ENCODE results near the gene HSPA12A. TPM values are rescaled to one million over a fixed set of nuclear protein-coding genes. Genes with fewer than 3 reads are reported as not detected.

HSPA12A gene
- total RNA-seq, 4 donors from 2014 or later, result 2.6 to 15.7 (median 6.8) TPM

DNA sequence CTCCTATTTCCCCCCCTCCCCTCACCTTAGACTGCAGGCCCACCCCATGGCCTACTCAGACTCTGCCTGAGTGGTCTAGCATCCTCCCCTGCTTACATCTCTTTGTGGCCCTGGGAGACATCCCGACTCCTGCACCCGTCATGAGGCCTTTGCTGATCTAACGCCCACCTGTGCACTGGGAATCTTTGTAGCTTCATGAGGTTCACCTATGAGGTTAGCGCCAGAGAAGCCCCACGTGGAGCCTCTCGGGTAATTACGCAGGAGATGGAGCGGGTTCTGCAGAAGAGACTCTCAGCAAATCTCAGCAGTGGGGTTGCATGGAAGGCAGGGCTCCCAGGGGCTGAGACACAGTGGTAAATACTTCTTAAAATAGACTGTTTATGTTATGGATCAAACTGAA lies 43.5 kb upstream of the HSPA12A start:
- H3K4me1 ChIP-seq, result no peaks in the 10 kb centered on the region
- H3K36me3 ChIP-seq, result no peaks in the 10 kb centered on the region
- TF ChIP-seq, protein P1, sequence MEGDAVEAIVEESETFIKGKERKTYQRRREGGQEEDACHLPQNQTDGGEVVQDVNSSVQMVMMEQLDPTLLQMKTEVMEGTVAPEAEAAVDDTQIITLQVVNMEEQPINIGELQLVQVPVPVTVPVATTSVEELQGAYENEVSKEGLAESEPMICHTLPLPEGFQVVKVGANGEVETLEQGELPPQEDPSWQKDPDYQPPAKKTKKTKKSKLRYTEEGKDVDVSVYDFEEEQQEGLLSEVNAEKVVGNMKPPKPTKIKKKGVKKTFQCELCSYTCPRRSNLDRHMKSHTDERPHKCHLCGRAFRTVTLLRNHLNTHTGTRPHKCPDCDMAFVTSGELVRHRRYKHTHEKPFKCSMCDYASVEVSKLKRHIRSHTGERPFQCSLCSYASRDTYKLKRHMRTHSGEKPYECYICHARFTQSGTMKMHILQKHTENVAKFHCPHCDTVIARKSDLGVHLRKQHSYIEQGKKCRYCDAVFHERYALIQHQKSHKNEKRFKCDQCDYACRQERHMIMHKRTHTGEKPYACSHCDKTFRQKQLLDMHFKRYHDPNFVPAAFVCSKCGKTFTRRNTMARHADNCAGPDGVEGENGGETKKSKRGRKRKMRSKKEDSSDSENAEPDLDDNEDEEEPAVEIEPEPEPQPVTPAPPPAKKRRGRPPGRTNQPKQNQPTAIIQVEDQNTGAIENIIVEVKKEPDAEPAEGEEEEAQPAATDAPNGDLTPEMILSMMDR (IDR thresholded peaks at IDR 0.05), result no peak
- no peak for TF ChIP-seq POLR2A (IDR thresholded peaks at IDR 0.05)
- H3K9me3 ChIP-seq, result no peaks in the 10 kb centered on the region
- DNase-seq, result no peak
- H3K27me3 ChIP-seq, result no peaks in the 10 kb centered on the region
- H3K4me3 ChIP-seq, result no peak overlapping the region
- no peak overlapping the region for H3K27ac ChIP-seq

DNA sequence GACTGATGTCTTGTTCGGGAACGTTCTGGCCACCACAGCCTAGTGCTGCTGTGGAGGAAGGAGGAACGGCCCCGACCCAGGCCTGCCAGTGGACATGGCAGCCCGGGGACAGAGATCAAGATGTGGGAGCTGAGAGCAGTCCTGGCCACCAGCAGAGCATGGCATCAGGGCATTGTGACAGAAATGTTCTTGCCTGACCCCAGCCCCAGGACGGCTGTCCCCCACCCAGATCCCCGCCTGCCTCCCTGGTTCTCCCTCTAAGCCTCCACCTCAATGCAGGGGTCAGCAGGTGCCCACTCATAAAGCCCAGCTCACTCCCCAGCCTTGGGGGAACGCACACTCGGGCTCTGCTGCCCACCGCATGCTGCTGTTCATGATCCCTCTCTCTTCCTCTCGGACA lies 42.9 kb upstream of the HSPA12A start:
- DNase-seq, result no peak
- Histone ChIP-seq H3K4me1 (no peaks in the 10 kb centered on the region), H3K27ac (no peak overlapping the region), H3K4me3 (no peak overlapping the region), H3K36me3 (no peaks in the 10 kb centered on the region), H3K9me3 (no peaks in the 10 kb centered on the region), H3K27me3 (no peaks in the 10 kb centered on the region)
- TF ChIP-seq POLR2A (IDR thresholded peaks at IDR 0.05), result no peak

DNA sequence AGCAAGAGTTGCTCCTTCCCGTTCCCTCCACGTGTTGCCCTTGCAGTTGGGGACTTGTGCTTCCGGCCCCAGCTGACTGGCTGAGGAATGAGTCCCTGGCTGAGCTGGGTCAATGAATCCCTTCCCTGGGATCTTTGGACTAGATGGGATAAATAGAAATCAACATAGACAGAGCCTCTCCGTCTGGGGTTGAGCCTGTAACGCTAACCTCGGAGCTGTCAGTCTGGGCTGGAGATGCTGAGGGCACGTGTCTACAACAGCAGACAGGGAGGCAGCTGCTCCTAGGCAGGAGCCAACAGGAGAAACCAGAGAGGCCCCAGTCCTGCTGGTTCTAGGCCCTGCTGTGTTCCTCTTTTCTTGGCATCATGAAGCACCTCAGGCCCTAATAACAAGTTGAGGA lies 42.3 kb upstream of the HSPA12A start:
- Histone ChIP-seq H3K4me1 (no peaks in the 10 kb centered on the region), H3K4me3 (no peak overlapping the region), H3K27me3 (no peaks in the 10 kb centered on the region), H3K27ac (no peak overlapping the region), H3K36me3 (no peaks in the 10 kb centered on the region), H3K9me3 (no peaks in the 10 kb centered on the region)
- no peak for DNase-seq
- TF ChIP-seq POLR2A (IDR thresholded peaks at IDR 0.05), result no peak
- TF ChIP-seq, protein P1 (IDR thresholded peaks at IDR 0.05), result no peak

DNA sequence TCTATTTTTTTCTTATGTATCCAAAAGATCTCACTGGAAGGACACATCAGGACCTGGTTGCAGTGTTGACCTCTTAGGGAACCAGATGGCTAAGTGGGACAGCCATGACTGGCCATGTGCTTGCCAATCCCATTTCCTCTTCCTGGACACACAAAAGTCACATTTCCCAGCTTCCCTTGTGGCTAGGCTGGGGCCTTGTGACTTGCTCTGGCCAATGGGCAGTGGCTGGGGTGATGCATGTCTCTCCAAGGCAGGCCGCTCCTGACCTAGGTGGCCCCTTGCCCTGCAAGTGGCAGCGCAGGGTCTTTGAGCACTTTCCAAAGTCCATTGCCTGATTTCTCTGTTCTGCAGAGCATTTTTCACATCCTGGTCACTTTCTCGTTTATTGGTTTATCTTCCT lies 41.7 kb upstream of the HSPA12A start:
- TF ChIP-seq, protein P1 (IDR thresholded peaks at IDR 0.05), result no peak
- no peak for TF ChIP-seq POLR2A (IDR thresholded peaks at IDR 0.05)
- DNase-seq, result no peak
- Histone ChIP-seq H3K36me3 (no peaks in the 10 kb centered on the region), H3K4me1 (no peaks in the 10 kb centered on the region), H3K27ac (no peak overlapping the region), H3K9me3 (no peaks in the 10 kb centered on the region), H3K4me3 (no peak overlapping the region), H3K27me3 (no peaks in the 10 kb centered on the region)

DNA sequence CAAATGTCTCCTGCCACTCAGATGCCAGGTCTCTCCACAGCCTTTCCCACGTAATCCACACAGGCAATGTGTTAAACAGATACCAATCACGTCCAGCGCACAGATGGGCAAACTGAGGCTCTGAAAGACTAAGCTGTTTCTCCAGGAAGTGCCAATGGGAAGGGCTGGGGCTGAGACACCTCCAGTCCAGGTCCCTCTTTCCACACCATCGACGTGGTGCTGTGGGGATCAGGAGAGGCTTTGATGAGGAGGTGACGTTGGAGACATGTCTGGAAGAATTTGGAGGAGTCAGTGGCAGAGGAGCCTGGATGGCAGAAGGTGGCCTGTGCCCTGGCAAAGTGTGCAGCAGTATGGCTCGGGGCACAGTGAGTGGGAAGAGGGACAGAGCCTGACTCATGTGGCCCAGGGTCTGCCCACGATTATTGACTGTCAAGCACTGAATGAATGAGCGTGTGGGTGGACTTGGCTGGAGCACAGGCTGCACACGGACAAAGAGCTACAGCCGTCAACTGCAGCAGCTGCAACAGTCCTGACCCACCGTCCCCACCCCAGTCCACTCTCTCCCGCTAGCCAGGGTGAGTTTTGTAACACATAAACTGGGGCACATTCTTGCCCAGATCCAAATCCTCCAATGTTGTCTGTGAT lies 40.8 kb upstream of the HSPA12A start:
- Histone ChIP-seq H3K36me3 (no peaks in the 10 kb centered on the region), H3K27ac (no peak overlapping the region), H3K27me3 (no peaks in the 10 kb centered on the region), H3K4me3 (no peak overlapping the region), H3K9me3 (no peaks in the 10 kb centered on the region), H3K4me1 (no peaks in the 10 kb centered on the region)
- no peak for DNase-seq
- TF ChIP-seq POLR2A (IDR thresholded peaks at IDR 0.05), result no peak

DNA sequence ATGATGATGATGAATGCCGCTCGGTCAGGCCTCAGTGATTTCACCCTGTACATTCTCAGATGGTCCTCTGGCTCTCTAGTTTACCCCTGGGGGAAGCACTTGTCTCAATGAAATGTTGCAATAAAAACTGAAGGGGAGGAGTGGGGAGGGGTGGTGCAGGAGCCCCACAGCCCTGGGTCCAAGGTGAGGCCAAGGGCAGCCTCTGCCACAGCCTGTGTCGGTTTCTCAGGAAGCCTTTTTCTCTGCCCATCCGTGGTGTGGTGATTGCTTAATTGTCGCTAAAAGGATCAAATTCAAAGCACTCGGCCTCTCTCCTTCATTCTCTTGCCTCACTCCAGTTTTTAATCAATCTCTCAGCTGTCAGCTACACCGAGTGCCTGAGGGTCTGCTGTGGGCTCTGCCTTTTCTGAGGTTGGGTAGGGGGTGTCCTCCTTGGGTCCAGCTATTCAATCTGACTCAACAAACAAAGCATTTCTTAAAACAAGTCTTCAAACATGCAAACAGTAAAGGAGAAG lies 39.1 kb upstream of the HSPA12A start:
- TF ChIP-seq POLR2A (IDR thresholded peaks at IDR 0.05), result no peak
- TF ChIP-seq, protein P1 (IDR thresholded peaks at IDR 0.05), result no peak
- no peaks in the 10 kb centered on the region for H3K9me3 ChIP-seq
- H3K4me3 ChIP-seq, result no peak overlapping the region
- H3K27me3 ChIP-seq, result no peaks in the 10 kb centered on the region
- H3K27ac ChIP-seq, result no peak overlapping the region
- H3K36me3 ChIP-seq, result no peaks in the 10 kb centered on the region
- DNase-seq, result no peak
- H3K4me1 ChIP-seq, result no peaks in the 10 kb centered on the region

All from Peyer's patch (tissue), 4 donors.